ENCODE results near the gene LRBA. TPM values are rescaled to one million over a fixed set of nuclear protein-coding genes. Genes with fewer than 3 reads are reported as not detected.

The LRBA gene, protein sequence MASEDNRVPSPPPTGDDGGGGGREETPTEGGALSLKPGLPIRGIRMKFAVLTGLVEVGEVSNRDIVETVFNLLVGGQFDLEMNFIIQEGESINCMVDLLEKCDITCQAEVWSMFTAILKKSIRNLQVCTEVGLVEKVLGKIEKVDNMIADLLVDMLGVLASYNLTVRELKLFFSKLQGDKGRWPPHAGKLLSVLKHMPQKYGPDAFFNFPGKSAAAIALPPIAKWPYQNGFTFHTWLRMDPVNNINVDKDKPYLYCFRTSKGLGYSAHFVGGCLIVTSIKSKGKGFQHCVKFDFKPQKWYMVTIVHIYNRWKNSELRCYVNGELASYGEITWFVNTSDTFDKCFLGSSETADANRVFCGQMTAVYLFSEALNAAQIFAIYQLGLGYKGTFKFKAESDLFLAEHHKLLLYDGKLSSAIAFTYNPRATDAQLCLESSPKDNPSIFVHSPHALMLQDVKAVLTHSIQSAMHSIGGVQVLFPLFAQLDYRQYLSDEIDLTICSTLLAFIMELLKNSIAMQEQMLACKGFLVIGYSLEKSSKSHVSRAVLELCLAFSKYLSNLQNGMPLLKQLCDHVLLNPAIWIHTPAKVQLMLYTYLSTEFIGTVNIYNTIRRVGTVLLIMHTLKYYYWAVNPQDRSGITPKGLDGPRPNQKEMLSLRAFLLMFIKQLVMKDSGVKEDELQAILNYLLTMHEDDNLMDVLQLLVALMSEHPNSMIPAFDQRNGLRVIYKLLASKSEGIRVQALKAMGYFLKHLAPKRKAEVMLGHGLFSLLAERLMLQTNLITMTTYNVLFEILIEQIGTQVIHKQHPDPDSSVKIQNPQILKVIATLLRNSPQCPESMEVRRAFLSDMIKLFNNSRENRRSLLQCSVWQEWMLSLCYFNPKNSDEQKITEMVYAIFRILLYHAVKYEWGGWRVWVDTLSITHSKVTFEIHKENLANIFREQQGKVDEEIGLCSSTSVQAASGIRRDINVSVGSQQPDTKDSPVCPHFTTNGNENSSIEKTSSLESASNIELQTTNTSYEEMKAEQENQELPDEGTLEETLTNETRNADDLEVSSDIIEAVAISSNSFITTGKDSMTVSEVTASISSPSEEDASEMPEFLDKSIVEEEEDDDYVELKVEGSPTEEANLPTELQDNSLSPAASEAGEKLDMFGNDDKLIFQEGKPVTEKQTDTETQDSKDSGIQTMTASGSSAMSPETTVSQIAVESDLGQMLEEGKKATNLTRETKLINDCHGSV (N-terminal part only)
- total RNA-seq, result 126 TPM

DNA sequence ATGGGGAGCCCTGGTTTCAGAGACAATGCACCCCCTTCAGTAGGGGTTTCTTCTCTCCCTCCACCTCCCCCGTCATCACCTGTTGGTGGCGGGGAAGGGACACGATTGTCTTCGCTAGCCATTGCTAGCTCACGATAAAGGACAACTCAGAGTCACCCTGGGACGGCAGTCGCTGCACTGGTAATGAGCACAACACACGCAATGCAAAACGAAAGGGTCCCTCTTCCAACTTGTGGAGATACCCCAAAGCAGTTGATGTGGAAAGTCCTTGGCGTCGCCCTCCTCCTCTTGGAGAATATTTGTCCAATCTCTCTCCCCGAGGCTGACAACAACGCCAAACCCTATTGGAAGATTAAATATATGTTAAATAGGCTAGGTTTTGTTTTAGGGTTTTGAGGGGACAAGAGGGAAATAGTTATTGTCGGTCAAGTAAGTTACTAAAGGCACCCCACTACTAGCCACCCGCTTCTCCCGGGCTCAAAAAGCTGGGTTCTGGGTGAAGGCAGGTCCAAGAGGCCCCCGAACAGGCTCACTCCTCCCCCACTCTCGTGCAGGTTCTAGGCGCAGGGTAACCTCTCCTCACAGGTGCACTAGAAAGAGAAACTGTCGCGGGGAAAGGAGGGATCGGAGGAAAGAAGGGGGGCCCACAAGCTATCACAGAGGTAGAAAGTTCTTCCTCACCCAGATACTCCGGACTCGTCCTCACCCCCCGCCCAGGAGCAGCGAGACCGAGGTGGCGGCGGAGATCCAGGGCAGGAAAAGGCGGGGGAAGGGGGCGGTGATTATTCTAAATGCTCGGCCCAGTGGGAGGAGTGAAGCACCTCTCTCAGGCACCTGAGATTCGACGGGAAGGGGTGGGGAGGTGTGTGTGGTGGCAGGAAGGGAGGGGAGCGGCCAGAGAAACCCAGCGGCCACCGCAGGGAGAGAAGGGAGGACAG, at the start of gene LRBA:
Gene LRBA (minus strand): TSS at position 764 of the 938 bp plus-strand sequence. CDS start 642 bp downstream, at position 122.

DNA sequence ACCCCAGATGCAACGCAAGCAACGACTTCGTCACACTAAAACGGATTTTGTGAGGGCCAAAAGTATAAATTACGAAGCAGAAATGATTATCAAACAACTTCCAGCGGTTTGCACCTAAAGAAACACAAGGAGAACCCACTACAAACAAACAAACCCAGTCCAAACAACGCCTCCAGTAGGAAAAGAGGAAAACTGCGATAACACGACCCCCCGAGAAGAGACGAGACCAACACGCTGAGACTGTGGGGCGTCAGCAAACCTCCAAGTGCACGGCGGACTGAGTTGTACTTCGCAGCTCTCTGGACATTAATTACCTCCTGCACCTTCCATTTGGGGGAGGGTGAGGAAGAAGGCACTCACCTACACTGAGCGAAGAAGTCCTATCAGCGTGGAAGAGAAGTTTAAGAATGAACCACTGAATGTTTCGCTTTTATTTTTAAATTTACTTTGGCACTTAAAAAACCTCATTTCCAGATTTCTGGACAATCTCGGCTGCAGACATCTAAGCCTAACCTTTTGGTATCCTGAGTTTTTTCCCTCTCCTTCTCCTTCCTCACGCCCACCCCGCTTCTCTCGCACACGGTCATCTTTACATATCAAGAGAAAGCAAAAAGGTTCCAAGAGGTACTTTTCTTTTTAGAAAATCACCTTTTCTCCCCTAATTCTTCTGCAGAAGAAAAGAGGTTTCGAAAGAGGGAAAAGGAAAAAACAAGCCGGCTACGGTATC, 432.8 kb downstream of the LRBA start, which contains the start of gene MAB21L2:
Gene MAB21L2 (plus strand): TSS at position 6 of the 727 bp plus-strand sequence. CDS start 879 bp downstream, outside the sequence.

Other genes starting within 250 kb of the LRBA start
- gene RPS3A, start 84.3 kb upstream of the LRBA start, total RNA-seq, result 2,971 TPM

Measured in camera-type eye (tissue), 1 donor.